ENCODE results near the gene PELI2.

Gene PELI2

GRCh38 chr14:56127156-56127555 is 8.9 kb downstream of the PELI2 start:
- Mint-ChIP-seq H3K9me3 (no peaks in the 10 kb centered on the region), H3K4me3 (no peak overlapping the region), H3K36me3 (ENCODE audit: low read depth) (no peaks in the 10 kb centered on the region), H3K27ac (no peak overlapping the region), H3K27me3 (ENCODE audit: low read depth) (peaks cover 10% of the 10 kb centered on the region), H3K4me1 (ENCODE audit: low read depth) (peaks cover 20% of the 10 kb centered on the region)

- Mint-ChIP-seq H3K9me3 (no peaks in the 10 kb centered on the region), H3K36me3 (ENCODE audit: low read depth) (no peaks in the 10 kb centered on the region), H3K4me3 (no peak overlapping the region), H3K4me1 (ENCODE audit: low read depth) (peaks cover 12% of the 10 kb centered on the region), H3K27ac (no peak overlapping the region), H3K27me3 (ENCODE audit: low read depth) (peaks cover 6% of the 10 kb centered on the region)
Measured at GRCh38 chr14:56129092-56129491, 10.9 kb downstream of the PELI2 start.

- Mint-ChIP-seq H3K4me1 (ENCODE audit: low read depth) (peaks cover 12% of the 10 kb centered on the region), H3K27ac (no peak overlapping the region), H3K4me3 (no peak overlapping the region), H3K36me3 (ENCODE audit: low read depth) (no peaks in the 10 kb centered on the region), H3K27me3 (ENCODE audit: low read depth) (peaks cover 3% of the 10 kb centered on the region), H3K9me3 (no peaks in the 10 kb centered on the region)
Measured at GRCh38 chr14:56129933-56130332, 11.7 kb downstream of the PELI2 start.

- Mint-ChIP-seq H3K27me3 (ENCODE audit: low read depth) (peaks cover 4% of the 10 kb centered on the region), H3K4me1 (ENCODE audit: low read depth) (peaks cover 12% of the 10 kb centered on the region), H3K36me3 (ENCODE audit: low read depth) (no peaks in the 10 kb centered on the region), H3K4me3 (peak overlapping the region; percentile 36), H3K27ac (no peak overlapping the region), H3K9me3 (no peaks in the 10 kb centered on the region)
Measured at GRCh38 chr14:56131004-56131864, 13.0 kb downstream of the PELI2 start.

GRCh38 chr14:56131865-56132833 is 13.9 kb downstream of the PELI2 start:
- H3K4me1 Mint-ChIP-seq (ENCODE audit: low read depth): peaks cover 14% of the 10 kb centered on the region
- no peak overlapping the region for H3K27ac Mint-ChIP-seq

GRCh38 chr14:56133547-56133946 is 15.3 kb downstream of the PELI2 start:
- no peak overlapping the region for H3K27ac Mint-ChIP-seq
- H3K9me3 Mint-ChIP-seq: no peaks in the 10 kb centered on the region
- peaks cover 9% of the 10 kb centered on the region for H3K27me3 Mint-ChIP-seq (ENCODE audit: low read depth)
- H3K4me1 Mint-ChIP-seq (ENCODE audit: low read depth): peaks cover 14% of the 10 kb centered on the region
- no peak overlapping the region for H3K4me3 Mint-ChIP-seq
- no peaks in the 10 kb centered on the region for H3K36me3 Mint-ChIP-seq (ENCODE audit: low read depth)

More at GRCh38 chr14:56131865-56132833, 13.9 kb downstream of the PELI2 start:
- H3K36me3 Mint-ChIP-seq (ENCODE audit: low read depth): no peaks in the 10 kb centered on the region
- peaks cover 9% of the 10 kb centered on the region for H3K27me3 Mint-ChIP-seq (ENCODE audit: low read depth)
- peak overlapping the region; percentile 36 for H3K4me3 Mint-ChIP-seq
- no peaks in the 10 kb centered on the region for H3K9me3 Mint-ChIP-seq

- H3K27me3 Mint-ChIP-seq (ENCODE audit: low read depth): peaks cover 14% of the 10 kb centered on the region
- no peaks in the 10 kb centered on the region for H3K36me3 Mint-ChIP-seq (ENCODE audit: low read depth)
- peaks cover 9% of the 10 kb centered on the region for H3K4me1 Mint-ChIP-seq (ENCODE audit: low read depth)
- H3K9me3 Mint-ChIP-seq: no peaks in the 10 kb centered on the region
- no peak overlapping the region for H3K4me3 Mint-ChIP-seq
- no peak overlapping the region for H3K27ac Mint-ChIP-seq
Measured at GRCh38 chr14:56135001-56135400, 16.8 kb downstream of the PELI2 start.

- Mint-ChIP-seq H3K4me1 (ENCODE audit: low read depth) (peaks cover 7% of the 10 kb centered on the region), H3K9me3 (no peaks in the 10 kb centered on the region), H3K27ac (no peak overlapping the region), H3K27me3 (ENCODE audit: low read depth) (peaks cover 18% of the 10 kb centered on the region), H3K4me3 (no peak overlapping the region), H3K36me3 (ENCODE audit: low read depth) (no peaks in the 10 kb centered on the region)
Measured at GRCh38 chr14:56135668-56136067, 17.5 kb downstream of the PELI2 start.

GRCh38 chr14:56136571-56137452 is 18.6 kb downstream of the PELI2 start:
- Mint-ChIP-seq H3K36me3 (ENCODE audit: low read depth) (no peaks in the 10 kb centered on the region), H3K4me3 (no peak overlapping the region), H3K4me1 (ENCODE audit: low read depth) (peaks cover 5% of the 10 kb centered on the region), H3K9me3 (no peaks in the 10 kb centered on the region), H3K27me3 (ENCODE audit: low read depth) (peaks cover 18% of the 10 kb centered on the region), H3K27ac (no peak overlapping the region)

- no peaks in the 10 kb centered on the region for H3K36me3 Mint-ChIP-seq (ENCODE audit: low read depth)
- H3K27me3 Mint-ChIP-seq (ENCODE audit: low read depth): peaks cover 18% of the 10 kb centered on the region
- peaks cover 4% of the 10 kb centered on the region for H3K4me1 Mint-ChIP-seq (ENCODE audit: low read depth)
- no peak overlapping the region for H3K27ac Mint-ChIP-seq
- no peaks in the 10 kb centered on the region for H3K9me3 Mint-ChIP-seq
- H3K4me3 Mint-ChIP-seq: no peak overlapping the region
Measured at GRCh38 chr14:56137453-56137807, 19.2 kb downstream of the PELI2 start.

- Mint-ChIP-seq H3K4me1 (ENCODE audit: low read depth) (peaks cover 4% of the 10 kb centered on the region), H3K9me3 (no peaks in the 10 kb centered on the region), H3K36me3 (ENCODE audit: low read depth) (no peaks in the 10 kb centered on the region), H3K4me3 (no peak overlapping the region), H3K27ac (no peak overlapping the region), H3K27me3 (ENCODE audit: low read depth) (peaks cover 18% of the 10 kb centered on the region)
Measured at GRCh38 chr14:56137849-56138248, 19.6 kb downstream of the PELI2 start.

GRCh38 chr14:56138928-56139327 is 20.7 kb downstream of the PELI2 start:
- no peaks in the 10 kb centered on the region for H3K36me3 Mint-ChIP-seq (ENCODE audit: low read depth)
- H3K4me1 Mint-ChIP-seq (ENCODE audit: low read depth): peaks cover 5% of the 10 kb centered on the region
- no peaks in the 10 kb centered on the region for H3K9me3 Mint-ChIP-seq
- H3K27ac Mint-ChIP-seq: no peak overlapping the region
- H3K27me3 Mint-ChIP-seq (ENCODE audit: low read depth): peaks cover 18% of the 10 kb centered on the region
- H3K4me3 Mint-ChIP-seq: no peak overlapping the region

GRCh38 chr14:56142314-56142713 is 24.1 kb downstream of the PELI2 start:
- Mint-ChIP-seq H3K27ac (no peak overlapping the region), H3K36me3 (ENCODE audit: low read depth) (no peaks in the 10 kb centered on the region), H3K4me3 (no peak overlapping the region), H3K9me3 (no peaks in the 10 kb centered on the region), H3K27me3 (ENCODE audit: low read depth) (peaks cover 9% of the 10 kb centered on the region), H3K4me1 (ENCODE audit: low read depth) (peaks cover 12% of the 10 kb centered on the region)

- H3K27me3 Mint-ChIP-seq (ENCODE audit: low read depth): peaks cover 9% of the 10 kb centered on the region
- H3K36me3 Mint-ChIP-seq (ENCODE audit: low read depth): no peaks in the 10 kb centered on the region
- peaks cover 18% of the 10 kb centered on the region for H3K4me1 Mint-ChIP-seq (ENCODE audit: low read depth)
- H3K27ac Mint-ChIP-seq: no peak overlapping the region
- H3K9me3 Mint-ChIP-seq: no peaks in the 10 kb centered on the region
- H3K4me3 Mint-ChIP-seq: no peak overlapping the region
Measured at GRCh38 chr14:56143025-56143424, 24.8 kb downstream of the PELI2 start.
